ENCODE data around the gene IBA57.
A peak's percentile ranks its signal among the peaks of the same experiment; 100 is the strongest.

The IBA57 gene

GRCh38 chr1:228136901-228137300 is 28.7 kb upstream of the IBA57 start:
- no peak for DNase-seq
- H3K27ac ChIP-seq (ENCODE audit: insufficient read depth, low read length, poor library complexity, severe bottlenecking) = no peak overlapping the region

GRCh38 chr1:228139406-228139930 is 26.1 kb upstream of the IBA57 start:
- no peaks in the 10 kb centered on the region for H3K9me3 ChIP-seq (ENCODE audit: control insufficient read depth, low read length)
- peaks cover 30% of the 10 kb centered on the region for H3K4me1 ChIP-seq (ENCODE audit: control insufficient read depth, insufficient read depth, low read length, poor library complexity, severe bottlenecking)
- no peaks in the 10 kb centered on the region for H3K36me3 ChIP-seq (ENCODE audit: control insufficient read depth, insufficient read depth, low read length)
- H3K4me3 ChIP-seq (ENCODE audit: insufficient read depth, low read depth, low read length, poor library complexity, severe bottlenecking) = peak overlapping the region; percentile 60
- no peaks in the 10 kb centered on the region for H3K27me3 ChIP-seq (replicated peaks; ENCODE audit: control insufficient read depth, insufficient read depth, low read length, poor library complexity, severe bottlenecking)
- peak overlapping the region; percentile 94 for H3K27ac ChIP-seq (ENCODE audit: insufficient read depth, low read length, poor library complexity, severe bottlenecking)
- DNase-seq = no peak

More at GRCh38 chr1:228136901-228137300, 28.7 kb upstream of the IBA57 start:
- Histone ChIP-seq H3K4me1 (ENCODE audit: control insufficient read depth, insufficient read depth, low read length, poor library complexity, severe bottlenecking) (peaks cover 12% of the 10 kb centered on the region), H3K9me3 (ENCODE audit: control insufficient read depth, low read length) (no peaks in the 10 kb centered on the region), H3K27me3 (replicated peaks; ENCODE audit: control insufficient read depth, insufficient read depth, low read length, poor library complexity, severe bottlenecking) (no peaks in the 10 kb centered on the region), H3K4me3 (ENCODE audit: insufficient read depth, low read depth, low read length, poor library complexity, severe bottlenecking) (no peak overlapping the region), H3K36me3 (ENCODE audit: control insufficient read depth, insufficient read depth, low read length) (no peaks in the 10 kb centered on the region)

- H3K9me3 ChIP-seq (ENCODE audit: control insufficient read depth, low read length) = no peaks in the 10 kb centered on the region
- H3K27me3 ChIP-seq (replicated peaks; ENCODE audit: control insufficient read depth, insufficient read depth, low read length, poor library complexity, severe bottlenecking) = no peaks in the 10 kb centered on the region
Measured at GRCh38 chr1:228139931-228140723, 25.5 kb upstream of the IBA57 start, which contains the start of gene GUK1. Gene GUK1 (plus strand): TSS chr1:228140279. CDS start chr1:228140303, 24 bp downstream.

GRCh38 chr1:228140724-228141225 is 24.8 kb upstream of the IBA57 start:
- peaks cover 30% of the 10 kb centered on the region for H3K4me1 ChIP-seq (ENCODE audit: control insufficient read depth, insufficient read depth, low read length, poor library complexity, severe bottlenecking)
- H3K4me3 ChIP-seq (ENCODE audit: insufficient read depth, low read depth, low read length, poor library complexity, severe bottlenecking) = peak overlapping the region; percentile 77
- no peaks in the 10 kb centered on the region for H3K9me3 ChIP-seq (ENCODE audit: control insufficient read depth, low read length)
- H3K27ac ChIP-seq (ENCODE audit: insufficient read depth, low read length, poor library complexity, severe bottlenecking) = peak overlapping the region; percentile 93
- H3K27me3 ChIP-seq (replicated peaks; ENCODE audit: control insufficient read depth, insufficient read depth, low read length, poor library complexity, severe bottlenecking) = no peaks in the 10 kb centered on the region
- DNase-seq = no peak
- peaks cover 4% of the 10 kb centered on the region for H3K36me3 ChIP-seq (ENCODE audit: control insufficient read depth, insufficient read depth, low read length)

More at GRCh38 chr1:228139931-228140723, 25.5 kb upstream of the IBA57 start, which contains the start of gene GUK1:
- peak; percentile 100 for DNase-seq
- Histone ChIP-seq H3K36me3 (ENCODE audit: control insufficient read depth, insufficient read depth, low read length) (no peaks in the 10 kb centered on the region), H3K27ac (ENCODE audit: insufficient read depth, low read length, poor library complexity, severe bottlenecking) (peak within 1 kb of the TSS; percentile 94), H3K4me3 (ENCODE audit: insufficient read depth, low read depth, low read length, poor library complexity, severe bottlenecking) (peak within 1 kb of the TSS; percentile 77), H3K4me1 (ENCODE audit: control insufficient read depth, insufficient read depth, low read length, poor library complexity, severe bottlenecking) (peaks cover 30% of the 10 kb centered on the region)

GRCh38 chr1:228141226-228142044 is 24.2 kb upstream of the IBA57 start:
- Histone ChIP-seq H3K9me3 (ENCODE audit: control insufficient read depth, low read length) (no peaks in the 10 kb centered on the region), H3K4me3 (ENCODE audit: insufficient read depth, low read depth, low read length, poor library complexity, severe bottlenecking) (peak overlapping the region; percentile 77), H3K36me3 (ENCODE audit: control insufficient read depth, insufficient read depth, low read length) (peaks cover 10% of the 10 kb centered on the region), H3K4me1 (ENCODE audit: control insufficient read depth, insufficient read depth, low read length, poor library complexity, severe bottlenecking) (peaks cover 30% of the 10 kb centered on the region), H3K27me3 (replicated peaks; ENCODE audit: control insufficient read depth, insufficient read depth, low read length, poor library complexity, severe bottlenecking) (no peaks in the 10 kb centered on the region), H3K27ac (ENCODE audit: insufficient read depth, low read length, poor library complexity, severe bottlenecking) (peak overlapping the region; percentile 93)
- DNase-seq = peak in 1 of 3 donors; percentile 28

- peaks cover 18% of the 10 kb centered on the region for H3K36me3 ChIP-seq (ENCODE audit: control insufficient read depth, insufficient read depth, low read length)
- H3K27ac ChIP-seq (ENCODE audit: insufficient read depth, low read length, poor library complexity, severe bottlenecking) = no peak overlapping the region
- DNase-seq = no peak
- peaks cover 30% of the 10 kb centered on the region for H3K4me1 ChIP-seq (ENCODE audit: control insufficient read depth, insufficient read depth, low read length, poor library complexity, severe bottlenecking)
- peak overlapping the region; percentile 77 for H3K4me3 ChIP-seq (ENCODE audit: insufficient read depth, low read depth, low read length, poor library complexity, severe bottlenecking)
- H3K9me3 ChIP-seq (ENCODE audit: control insufficient read depth, low read length) = no peaks in the 10 kb centered on the region
- H3K27me3 ChIP-seq (replicated peaks; ENCODE audit: control insufficient read depth, insufficient read depth, low read length, poor library complexity, severe bottlenecking) = no peaks in the 10 kb centered on the region
Measured at GRCh38 chr1:228142155-228142691, 23.4 kb upstream of the IBA57 start.

- no peak overlapping the region for H3K27ac ChIP-seq (ENCODE audit: insufficient read depth, low read length, poor library complexity, severe bottlenecking)
Measured at GRCh38 chr1:228142701-228143136, 22.9 kb upstream of the IBA57 start.

GRCh38 chr1:228143480-228144192 is 22.0 kb upstream of the IBA57 start:
- Histone ChIP-seq H3K4me1 (ENCODE audit: control insufficient read depth, insufficient read depth, low read length, poor library complexity, severe bottlenecking) (peaks cover 30% of the 10 kb centered on the region), H3K4me3 (ENCODE audit: insufficient read depth, low read depth, low read length, poor library complexity, severe bottlenecking) (no peak overlapping the region), H3K27me3 (replicated peaks; ENCODE audit: control insufficient read depth, insufficient read depth, low read length, poor library complexity, severe bottlenecking) (no peaks in the 10 kb centered on the region), H3K36me3 (ENCODE audit: control insufficient read depth, insufficient read depth, low read length) (peaks cover 32% of the 10 kb centered on the region), H3K27ac (ENCODE audit: insufficient read depth, low read length, poor library complexity, severe bottlenecking) (no peak overlapping the region), H3K9me3 (ENCODE audit: control insufficient read depth, low read length) (no peaks in the 10 kb centered on the region)
- DNase-seq = no peak

More at GRCh38 chr1:228142701-228143136, 22.9 kb upstream of the IBA57 start:
- no peaks in the 10 kb centered on the region for H3K9me3 ChIP-seq (ENCODE audit: control insufficient read depth, low read length)
- no peaks in the 10 kb centered on the region for H3K27me3 ChIP-seq (replicated peaks; ENCODE audit: control insufficient read depth, insufficient read depth, low read length, poor library complexity, severe bottlenecking)
- peaks cover 23% of the 10 kb centered on the region for H3K36me3 ChIP-seq (ENCODE audit: control insufficient read depth, insufficient read depth, low read length)
- DNase-seq = no peak
- H3K4me3 ChIP-seq (ENCODE audit: insufficient read depth, low read depth, low read length, poor library complexity, severe bottlenecking) = no peak overlapping the region
- peaks cover 30% of the 10 kb centered on the region for H3K4me1 ChIP-seq (ENCODE audit: control insufficient read depth, insufficient read depth, low read length, poor library complexity, severe bottlenecking)

Measured in effector memory CD4-positive, alpha-beta T cell (primary cell).